ENCODE results near the gene NFYC.

DNA sequence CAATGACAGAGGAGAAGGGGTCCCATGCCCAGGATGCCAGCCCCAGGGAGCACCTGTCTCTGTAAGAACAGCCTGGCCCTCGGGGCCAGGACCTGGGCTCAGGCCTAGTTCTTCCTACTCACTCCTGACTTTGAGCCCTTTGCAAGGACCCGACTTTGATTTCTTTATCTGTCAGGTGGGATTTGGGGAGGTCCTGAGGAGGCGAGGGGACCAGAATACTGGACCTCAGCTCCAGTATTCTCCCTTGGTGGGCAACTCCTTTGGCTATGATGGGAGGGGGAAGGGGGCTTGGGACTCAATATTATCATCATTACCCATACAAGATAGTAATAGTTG is 110.2 kb downstream of the NFYC start:
- TF ChIP-seq POLR2AphosphoS5 (IDR thresholded peaks at IDR 0.05; ENCODE audit: low read depth, low read length) (no peak), TAF1 (IDR thresholded peaks at IDR 0.05; ENCODE audit: borderline replicate concordance, insufficient read depth, low read length) (no peak)
- TF ChIP-seq, protein P1, sequence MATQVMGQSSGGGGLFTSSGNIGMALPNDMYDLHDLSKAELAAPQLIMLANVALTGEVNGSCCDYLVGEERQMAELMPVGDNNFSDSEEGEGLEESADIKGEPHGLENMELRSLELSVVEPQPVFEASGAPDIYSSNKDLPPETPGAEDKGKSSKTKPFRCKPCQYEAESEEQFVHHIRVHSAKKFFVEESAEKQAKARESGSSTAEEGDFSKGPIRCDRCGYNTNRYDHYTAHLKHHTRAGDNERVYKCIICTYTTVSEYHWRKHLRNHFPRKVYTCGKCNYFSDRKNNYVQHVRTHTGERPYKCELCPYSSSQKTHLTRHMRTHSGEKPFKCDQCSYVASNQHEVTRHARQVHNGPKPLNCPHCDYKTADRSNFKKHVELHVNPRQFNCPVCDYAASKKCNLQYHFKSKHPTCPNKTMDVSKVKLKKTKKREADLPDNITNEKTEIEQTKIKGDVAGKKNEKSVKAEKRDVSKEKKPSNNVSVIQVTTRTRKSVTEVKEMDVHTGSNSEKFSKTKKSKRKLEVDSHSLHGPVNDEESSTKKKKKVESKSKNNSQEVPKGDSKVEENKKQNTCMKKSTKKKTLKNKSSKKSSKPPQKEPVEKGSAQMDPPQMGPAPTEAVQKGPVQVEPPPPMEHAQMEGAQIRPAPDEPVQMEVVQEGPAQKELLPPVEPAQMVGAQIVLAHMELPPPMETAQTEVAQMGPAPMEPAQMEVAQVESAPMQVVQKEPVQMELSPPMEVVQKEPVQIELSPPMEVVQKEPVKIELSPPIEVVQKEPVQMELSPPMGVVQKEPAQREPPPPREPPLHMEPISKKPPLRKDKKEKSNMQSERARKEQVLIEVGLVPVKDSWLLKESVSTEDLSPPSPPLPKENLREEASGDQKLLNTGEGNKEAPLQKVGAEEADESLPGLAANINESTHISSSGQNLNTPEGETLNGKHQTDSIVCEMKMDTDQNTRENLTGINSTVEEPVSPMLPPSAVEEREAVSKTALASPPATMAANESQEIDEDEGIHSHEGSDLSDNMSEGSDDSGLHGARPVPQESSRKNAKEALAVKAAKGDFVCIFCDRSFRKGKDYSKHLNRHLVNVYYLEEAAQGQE (IDR thresholded peaks at IDR 0.05; ENCODE audit: insufficient read depth in 1 of 2, low read depth in 2 of 2, low read length in 2 of 2), result no peak

Measured in PFSK-1 (cell line).